HepG2 (cell line): Measurements from ENCODE around the gene ELAVL3. TPM values are rescaled to one million over a fixed set of nuclear protein-coding genes. Genes with fewer than 3 reads are reported as not detected.

Experiments
- CC2D1A ChIP-seq: sonication (generic); formaldehyde crosslinking; IDR thresholded peaks from 2 replicates; pipeline ENCODE4 v1.8.1; 2023; ENCODE audit warnings: mild to moderate bottlenecking, missing genetic modification reagents
- HDAC1 ChIP-seq: sonication (generic); formaldehyde crosslinking; IDR thresholded peaks from 2 replicates; pipeline ENCODE4 v1.5.1; 2020; ENCODE audit warnings: mild to moderate bottlenecking, missing genetic modification reagents
- ISL2 ChIP-seq: sonication (generic); formaldehyde crosslinking; IDR thresholded peaks from 2 replicates; pipeline ENCODE4 v1.5.0; 2020; ENCODE audit warnings: missing genetic modification reagents
- NR2C2 ChIP-seq: sonication (generic); formaldehyde crosslinking; IDR thresholded peaks from 2 replicates; pipeline ENCODE4 v1.4.0; 2020; ENCODE audit warnings: missing genetic modification reagents, mild to moderate bottlenecking, moderate library complexity, borderline replicate concordance
- POGZ ChIP-seq: sonication (generic); formaldehyde crosslinking; IDR thresholded peaks from 2 replicates; pipeline ENCODE4 v1.4.0; 2020; ENCODE audit warnings: mild to moderate bottlenecking, missing genetic modification reagents
- PRMT3 ChIP-seq: sonication (generic); formaldehyde crosslinking; IDR thresholded peaks from 2 replicates; pipeline ENCODE4 v1.8.1; 2022; ENCODE audit warnings: low read depth, mild to moderate bottlenecking, moderate library complexity, missing genetic modification reagents, borderline replicate concordance
- RFX5 ChIP-seq: IDR thresholded peaks from 2 replicates; pipeline ENCODE4 v1.6.1; 2011; ENCODE audit warnings: low read depth, low read length, improper control_type of control experiment
- SRY ChIP-seq: sonication (generic); formaldehyde crosslinking; IDR thresholded peaks from 2 replicates; pipeline ENCODE4 v1.8.0; 2022; ENCODE audit warnings: mild to moderate bottlenecking, missing genetic modification reagents
- TBL1XR1 ChIP-seq: fragments of 150-350 bp; IDR thresholded peaks from 2 replicates; pipeline ENCODE4 v1.6.1; 2014; ENCODE audit warnings: borderline replicate concordance, low read length; ENCODE audit not compliant: partially characterized antibody
- TOPORS ChIP-seq: sonication (generic); formaldehyde crosslinking; IDR thresholded peaks from 2 replicates; pipeline ENCODE4 v1.8.0; 2023; ENCODE audit warnings: mild to moderate bottlenecking, missing genetic modification reagents
- U2AF2 ChIP-seq: fragments of 200-400 bp; formaldehyde crosslinking; IDR thresholded peaks from 2 replicates; pipeline ENCODE4 v1.6.1; 2017; ENCODE audit warnings: low read depth, mild to moderate bottlenecking, low read length
- ZBTB43 ChIP-seq: sonication (generic); formaldehyde crosslinking; conservative IDR thresholded peaks from 2 replicates; pipeline ENCODE4 v1.4.0; 2020; ENCODE audit warnings: missing genetic modification reagents
- ZNF10 ChIP-seq: sonication (generic); formaldehyde crosslinking; IDR thresholded peaks from 2 replicates; pipeline ENCODE4 v1.4.0; 2020; ENCODE audit warnings: mild to moderate bottlenecking, low read depth, missing genetic modification reagents, borderline replicate concordance
- ZNF24 ChIP-seq: fragments of 450-650 bp; IDR thresholded peaks from 2 replicates; pipeline ENCODE4 v1.6.1; 2017; ENCODE audit warnings: antibody characterized with exemption, mild to moderate bottlenecking
- ZNF605 ChIP-seq: sonication (generic); formaldehyde crosslinking; IDR thresholded peaks from 2 replicates; pipeline ENCODE4 v1.8.0; 2022; ENCODE audit warnings: mild to moderate bottlenecking, missing genetic modification reagents
- polyA plus RNA-seq, 8 experiments: library from polyadenylated mRNA; depleted of rRNA in 3 of 8; stranded (reverse) in 7 of 8; unstranded in 1 of 8; fragments of >200 nt; fragmentation: Illumina TruSeq in 4 of 8; extraction: Trizol in 4 of 8; gene quantifications; 2 replicates each; pipeline versions ENCODE4 v1.2.1 to v1.2.3, GENCODE V29; 2011 to 2016; ENCODE audit warnings: low read depth in 4 of 8, missing spikeins in 1 of 8, mixed read lengths in 1 of 8; ENCODE audit not compliant: insufficient read depth in 1 of 8
- total RNA-seq, 5 experiments: library from RNA; depleted of rRNA; stranded (reverse); fragments of >200 nt; fragmentation: Illumina TruSeq; extraction: Trizol; gene quantifications; 2 replicates each; pipeline ENCODE4 v1.2.3, GENCODE V29; 2016; ENCODE audit warnings: low read depth in 1 of 5
- TF ChIP-seq, protein P1 (sequence below): sonication (generic); formaldehyde crosslinking; IDR thresholded peaks from 2 replicates; pipeline ENCODE4 v1.4.0; 2020; ENCODE audit warnings: mild to moderate bottlenecking, missing genetic modification reagents, borderline replicate concordance
- TF ChIP-seq, protein P2 (sequence below): sonication (generic); formaldehyde crosslinking; IDR thresholded peaks from 2 replicates; pipeline ENCODE4 v1.4.0; 2020; ENCODE audit warnings: missing genetic modification reagents, borderline replicate concordance
- TF ChIP-seq, protein P3 (sequence below): sonication (generic); formaldehyde crosslinking; IDR thresholded peaks from 2 replicates; pipeline ENCODE4 v1.8.1; 2022; ENCODE audit warnings: mild to moderate bottlenecking, missing genetic modification reagents

Gene ELAVL3
- total and polyA plus RNA-seq, 2 of the 13 experiments (the other 11 are each of a cell fraction or from before 2014, with no cell fraction given), result 0.03 TPM; not detected in 1

DNA sequence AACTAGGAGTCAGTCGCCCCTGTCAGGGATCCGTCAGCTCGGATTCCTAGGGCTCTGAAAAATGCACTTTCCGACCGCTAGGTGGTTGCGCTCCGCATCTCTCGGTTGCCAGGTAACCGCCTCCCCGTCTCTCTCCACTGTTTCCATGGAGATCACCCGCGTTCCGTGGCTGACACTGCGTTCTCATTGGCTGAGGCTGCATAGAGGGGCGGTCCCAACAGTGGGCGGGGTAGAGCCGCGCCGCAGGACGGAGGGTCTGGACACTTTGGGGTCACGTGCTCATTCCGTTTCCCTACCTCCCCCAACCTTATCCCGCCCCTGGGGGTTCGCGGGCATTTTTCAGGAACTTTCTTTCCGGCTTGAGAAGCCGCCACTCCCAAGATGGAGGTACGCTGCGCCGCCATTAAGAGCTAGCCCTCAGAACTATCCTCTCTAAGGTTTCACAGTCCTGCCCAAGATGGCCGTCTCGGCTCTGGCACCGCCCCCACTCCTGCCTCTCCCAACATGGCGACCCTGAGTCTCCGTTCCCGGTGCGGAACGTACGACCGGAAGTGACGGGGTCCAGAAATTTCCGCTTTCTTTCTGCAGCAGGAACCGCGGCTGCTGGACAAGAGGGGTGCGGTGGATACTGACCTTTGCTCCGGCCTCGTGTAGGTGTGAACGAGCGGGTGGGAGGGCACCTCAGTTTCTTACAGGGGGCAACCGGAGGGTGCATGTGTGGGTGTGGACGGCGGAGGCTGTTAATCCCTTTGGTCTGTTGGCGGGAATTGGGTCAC lies 45.6 kb downstream of the ELAVL3 start, which contains the start of the genes ODAD3 and PRKCSH (continued):
- TF ChIP-seq CC2D1A (CRISPR knock-in tag) (no peak), HDAC1 (peak; percentile 88), ZNF10 (CRISPR knock-in tag) (no peak), ISL2 (CRISPR knock-in tag) (peak; percentile 55; the same call in 1 of the 2 replicates), POGZ (CRISPR knock-in tag) (peak; percentile 35; the same call in 1 of the 2 replicates), TBL1XR1 (peak; percentile 17), RFX5 (peak; percentile 69; the same call in 1 of the 2 replicates), ZNF24 (no peak), SRY (CRISPR knock-in tag) (peak; percentile 82; the same call in 1 of the 2 replicates), ZNF605 (CRISPR knock-in tag) (peak; percentile 67), PRMT3 (CRISPR knock-in tag) (no peak), TOPORS (CRISPR knock-in tag) (no peak), U2AF2 (no peak), NR2C2 (CRISPR knock-in tag) (peak; percentile 90), ZBTB43 (CRISPR knock-in tag) (peak; percentile 50; the same call in 1 of the 2 replicates)
- TF ChIP-seq, protein P1, sequence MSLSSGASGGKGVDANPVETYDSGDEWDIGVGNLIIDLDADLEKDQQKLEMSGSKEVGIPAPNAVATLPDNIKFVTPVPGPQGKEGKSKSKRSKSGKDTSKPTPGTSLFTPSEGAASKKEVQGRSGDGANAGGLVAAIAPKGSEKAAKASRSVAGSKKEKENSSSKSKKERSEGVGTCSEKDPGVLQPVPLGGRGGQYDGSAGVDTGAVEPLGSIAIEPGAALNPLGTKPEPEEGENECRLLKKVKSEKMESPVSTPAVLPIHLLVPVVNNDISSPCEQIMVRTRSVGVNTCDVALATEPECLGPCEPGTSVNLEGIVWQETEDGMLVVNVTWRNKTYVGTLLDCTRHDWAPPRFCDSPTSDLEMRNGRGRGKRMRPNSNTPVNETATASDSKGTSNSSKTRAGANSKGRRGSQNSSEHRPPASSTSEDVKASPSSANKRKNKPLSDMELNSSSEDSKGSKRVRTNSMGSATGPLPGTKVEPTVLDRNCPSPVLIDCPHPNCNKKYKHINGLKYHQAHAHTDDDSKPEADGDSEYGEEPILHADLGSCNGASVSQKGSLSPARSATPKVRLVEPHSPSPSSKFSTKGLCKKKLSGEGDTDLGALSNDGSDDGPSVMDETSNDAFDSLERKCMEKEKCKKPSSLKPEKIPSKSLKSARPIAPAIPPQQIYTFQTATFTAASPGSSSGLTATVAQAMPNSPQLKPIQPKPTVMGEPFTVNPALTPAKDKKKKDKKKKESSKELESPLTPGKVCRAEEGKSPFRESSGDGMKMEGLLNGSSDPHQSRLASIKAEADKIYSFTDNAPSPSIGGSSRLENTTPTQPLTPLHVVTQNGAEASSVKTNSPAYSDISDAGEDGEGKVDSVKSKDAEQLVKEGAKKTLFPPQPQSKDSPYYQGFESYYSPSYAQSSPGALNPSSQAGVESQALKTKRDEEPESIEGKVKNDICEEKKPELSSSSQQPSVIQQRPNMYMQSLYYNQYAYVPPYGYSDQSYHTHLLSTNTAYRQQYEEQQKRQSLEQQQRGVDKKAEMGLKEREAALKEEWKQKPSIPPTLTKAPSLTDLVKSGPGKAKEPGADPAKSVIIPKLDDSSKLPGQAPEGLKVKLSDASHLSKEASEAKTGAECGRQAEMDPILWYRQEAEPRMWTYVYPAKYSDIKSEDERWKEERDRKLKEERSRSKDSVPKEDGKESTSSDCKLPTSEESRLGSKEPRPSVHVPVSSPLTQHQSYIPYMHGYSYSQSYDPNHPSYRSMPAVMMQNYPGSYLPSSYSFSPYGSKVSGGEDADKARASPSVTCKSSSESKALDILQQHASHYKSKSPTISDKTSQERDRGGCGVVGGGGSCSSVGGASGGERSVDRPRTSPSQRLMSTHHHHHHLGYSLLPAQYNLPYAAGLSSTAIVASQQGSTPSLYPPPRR (CRISPR knock-in tag), result no peak
- TF ChIP-seq, protein P2, sequence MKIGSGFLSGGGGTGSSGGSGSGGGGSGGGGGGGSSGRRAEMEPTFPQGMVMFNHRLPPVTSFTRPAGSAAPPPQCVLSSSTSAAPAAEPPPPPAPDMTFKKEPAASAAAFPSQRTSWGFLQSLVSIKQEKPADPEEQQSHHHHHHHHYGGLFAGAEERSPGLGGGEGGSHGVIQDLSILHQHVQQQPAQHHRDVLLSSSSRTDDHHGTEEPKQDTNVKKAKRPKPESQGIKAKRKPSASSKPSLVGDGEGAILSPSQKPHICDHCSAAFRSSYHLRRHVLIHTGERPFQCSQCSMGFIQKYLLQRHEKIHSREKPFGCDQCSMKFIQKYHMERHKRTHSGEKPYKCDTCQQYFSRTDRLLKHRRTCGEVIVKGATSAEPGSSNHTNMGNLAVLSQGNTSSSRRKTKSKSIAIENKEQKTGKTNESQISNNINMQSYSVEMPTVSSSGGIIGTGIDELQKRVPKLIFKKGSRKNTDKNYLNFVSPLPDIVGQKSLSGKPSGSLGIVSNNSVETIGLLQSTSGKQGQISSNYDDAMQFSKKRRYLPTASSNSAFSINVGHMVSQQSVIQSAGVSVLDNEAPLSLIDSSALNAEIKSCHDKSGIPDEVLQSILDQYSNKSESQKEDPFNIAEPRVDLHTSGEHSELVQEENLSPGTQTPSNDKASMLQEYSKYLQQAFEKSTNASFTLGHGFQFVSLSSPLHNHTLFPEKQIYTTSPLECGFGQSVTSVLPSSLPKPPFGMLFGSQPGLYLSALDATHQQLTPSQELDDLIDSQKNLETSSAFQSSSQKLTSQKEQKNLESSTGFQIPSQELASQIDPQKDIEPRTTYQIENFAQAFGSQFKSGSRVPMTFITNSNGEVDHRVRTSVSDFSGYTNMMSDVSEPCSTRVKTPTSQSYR (CRISPR knock-in tag), result peak; percentile 65; the same call in 1 of the 2 replicates
- TF ChIP-seq, protein P3, sequence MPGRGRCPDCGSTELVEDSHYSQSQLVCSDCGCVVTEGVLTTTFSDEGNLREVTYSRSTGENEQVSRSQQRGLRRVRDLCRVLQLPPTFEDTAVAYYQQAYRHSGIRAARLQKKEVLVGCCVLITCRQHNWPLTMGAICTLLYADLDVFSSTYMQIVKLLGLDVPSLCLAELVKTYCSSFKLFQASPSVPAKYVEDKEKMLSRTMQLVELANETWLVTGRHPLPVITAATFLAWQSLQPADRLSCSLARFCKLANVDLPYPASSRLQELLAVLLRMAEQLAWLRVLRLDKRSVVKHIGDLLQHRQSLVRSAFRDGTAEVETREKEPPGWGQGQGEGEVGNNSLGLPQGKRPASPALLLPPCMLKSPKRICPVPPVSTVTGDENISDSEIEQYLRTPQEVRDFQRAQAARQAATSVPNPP (CRISPR knock-in tag), result no peak
